NK-92 (cell line): ENCODE data around the gene VCX.
"Not testable (repeated sequence)": the region's sequence is repeated elsewhere in the genome, so short reads cannot be mapped to it uniquely, and the experiment has no call there.

Source experiments
- DNase-seq: peaks from one replicate; lab custom pipeline; 2025; ENCODE audit not compliant: unreplicated experiment; lab: John Stamatoyannopoulos, UW

Gene VCX

GRCh38 chrX:7842871-7843270 lies at the start of gene VCX:
TSS of gene VCX (plus strand) at chrX:7843171. CDS start at chrX:7843204, 33 bp downstream.
- DNase-seq: not testable (repeated sequence)

- no peak for DNase-seq
Observed at GRCh38 chrX:7798327-7798726, 44.6 kb upstream of the VCX start.

GRCh38 chrX:7801711-7802110 lies 41.3 kb upstream of the VCX start:
- no peak for DNase-seq

- DNase-seq: no peak
Observed at GRCh38 chrX:7815166-7815805, 27.7 kb upstream of the VCX start.

GRCh38 chrX:7828594-7828993 lies 14.4 kb upstream of the VCX start:
- DNase-seq: no peak

- no peak for DNase-seq
Observed at GRCh38 chrX:7841084-7841805, 1.7 kb upstream of the VCX start.

GRCh38 chrX:7852166-7852565 lies 9.2 kb downstream of the VCX start:
- no peak for DNase-seq

GRCh38 chrX:7872042-7872441 lies 29.1 kb downstream of the VCX start:
- DNase-seq: no peak

- DNase-seq: no peak
Observed at GRCh38 chrX:7876957-7877356, 34.0 kb downstream of the VCX start.

- DNase-seq: no peak
Observed at GRCh38 chrX:7889135-7889534, 46.2 kb downstream of the VCX start.

- no peak for DNase-seq
Observed at GRCh38 chrX:7889680-7890079, 46.7 kb downstream of the VCX start.

GRCh38 chrX:7891928-7892327 lies 49.0 kb downstream of the VCX start:
- DNase-seq: no peak
